ENCODE results near the gene SUCNR1. TPM values are rescaled to one million over a fixed set of nuclear protein-coding genes. Genes with fewer than 3 reads are reported as not detected.

SUCNR1 gene
- total RNA-seq, 4 donors from 2014 or later: 0.60 to 0.87 (median 0.84) TPM; not detected in 1

GRCh38 chr3:151900884-151901643, 27.6 kb downstream of the SUCNR1 start:
- 48 to 50% methylated on average over 1 of the region's 1 CpG for WGBS, 2 donors
- Histone ChIP-seq H3K4me3 (no peak overlapping the region), H3K27ac (peak overlapping the region in 2 of 4 donors; percentile 36 to 49), H3K27me3 (no peaks in the 10 kb centered on the region), H3K4me1 (peaks cover 0 to 35% (median 11%) of the 10 kb centered on the region in 4 donors), H3K36me3 (no peaks in the 10 kb centered on the region), H3K9me3 (no peaks in the 10 kb centered on the region)
- DNase-seq (ENCODE audit: low spot score in 2 of 2): no peak
- no peak for TF ChIP-seq EP300 (IDR thresholded peaks at IDR 0.05)

- H3K27me3 ChIP-seq: no peaks in the 10 kb centered on the region
- H3K36me3 ChIP-seq: no peaks in the 10 kb centered on the region
- DNase-seq (ENCODE audit: low spot score in 2 of 2): no peak
- no peak overlapping the region for H3K4me3 ChIP-seq
- H3K9me3 ChIP-seq: no peaks in the 10 kb centered on the region
- H3K27ac ChIP-seq: peak overlapping the region in 2 of 4 donors; percentile 36 to 49
- 39 to 50% methylated on average over 3 of the region's 3 CpGs for WGBS, 2 donors
- H3K4me1 ChIP-seq: peaks cover 0 to 33% (median 11%) of the 10 kb centered on the region in 4 donors
- TF ChIP-seq CTCF (IDR thresholded peaks at IDR 0.05) (no peak), POLR2A (IDR thresholded peaks at IDR 0.05) (no peak), EP300 (IDR thresholded peaks at IDR 0.05) (peak in 1 of 2 donors; percentile 5)
These were observed 28.3 kb downstream of the SUCNR1 start for GRCh38 chr3:151901644-151902285.

GRCh38 chr3:151903501-151903991, 30.1 kb downstream of the SUCNR1 start:
- H3K4me1 ChIP-seq: peaks cover 0 to 33% (median 11%) of the 10 kb centered on the region in 4 donors
- H3K27ac ChIP-seq: peak overlapping the region in 1 of 4 donors; percentile 60
- no peak for DNase-seq (ENCODE audit: low spot score in 2 of 2)
- 25 to 28% methylated on average over 2 of the region's 2 CpGs for WGBS, 2 donors
- no peak for TF ChIP-seq CTCF (IDR thresholded peaks at IDR 0.05)
- no peak for TF ChIP-seq POLR2A (IDR thresholded peaks at IDR 0.05)
- TF ChIP-seq EP300 (IDR thresholded peaks at IDR 0.05): no peak
- H3K9me3 ChIP-seq: no peaks in the 10 kb centered on the region
- H3K36me3 ChIP-seq: no peaks in the 10 kb centered on the region
- H3K4me3 ChIP-seq: no peak overlapping the region
- H3K27me3 ChIP-seq: no peaks in the 10 kb centered on the region

GRCh38 chr3:151905647-151906046, 32.2 kb downstream of the SUCNR1 start:
- Histone ChIP-seq H3K9me3 (no peaks in the 10 kb centered on the region), H3K4me1 (peaks cover 0 to 31% (median 11%) of the 10 kb centered on the region in 4 donors), H3K27ac (no peak overlapping the region), H3K27me3 (no peaks in the 10 kb centered on the region), H3K4me3 (no peak overlapping the region), H3K36me3 (no peaks in the 10 kb centered on the region)
- WGBS, 2 donors: 91 to 94% methylated on average over 2 of the region's 2 CpGs
- TF ChIP-seq POLR2A (IDR thresholded peaks at IDR 0.05): no peak
- no peak for TF ChIP-seq CTCF (IDR thresholded peaks at IDR 0.05)
- TF ChIP-seq EP300 (IDR thresholded peaks at IDR 0.05): no peak
- no peak for DNase-seq (ENCODE audit: low spot score in 2 of 2)

GRCh38 chr3:151906751-151907150, 33.3 kb downstream of the SUCNR1 start:
- TF ChIP-seq EP300 (IDR thresholded peaks at IDR 0.05) (no peak), CTCF (IDR thresholded peaks at IDR 0.05) (no peak)
- Histone ChIP-seq H3K9me3 (no peaks in the 10 kb centered on the region), H3K4me1 (peaks cover 0 to 21% (median 9%) of the 10 kb centered on the region in 4 donors), H3K27ac (no peak overlapping the region), H3K27me3 (no peaks in the 10 kb centered on the region), H3K4me3 (no peak overlapping the region), H3K36me3 (no peaks in the 10 kb centered on the region)
- DNase-seq (ENCODE audit: low spot score in 2 of 2): no peak
- 93 to 96% methylated on average over 2 of the region's 2 CpGs for WGBS, 2 donors
